NCI-H128 (cell line): ENCODE data around the gene RNF157.
"Not testable (repeated sequence)": the region's sequence is repeated elsewhere in the genome, so short reads cannot be mapped to it uniquely, and the experiment has no call there.

ENCODE experiments used
- DNase-seq: peaks from one replicate; lab custom pipeline; 2025; ENCODE audit not compliant: unreplicated experiment; lab: John Stamatoyannopoulos, UW

The RNF157 gene

DNA sequence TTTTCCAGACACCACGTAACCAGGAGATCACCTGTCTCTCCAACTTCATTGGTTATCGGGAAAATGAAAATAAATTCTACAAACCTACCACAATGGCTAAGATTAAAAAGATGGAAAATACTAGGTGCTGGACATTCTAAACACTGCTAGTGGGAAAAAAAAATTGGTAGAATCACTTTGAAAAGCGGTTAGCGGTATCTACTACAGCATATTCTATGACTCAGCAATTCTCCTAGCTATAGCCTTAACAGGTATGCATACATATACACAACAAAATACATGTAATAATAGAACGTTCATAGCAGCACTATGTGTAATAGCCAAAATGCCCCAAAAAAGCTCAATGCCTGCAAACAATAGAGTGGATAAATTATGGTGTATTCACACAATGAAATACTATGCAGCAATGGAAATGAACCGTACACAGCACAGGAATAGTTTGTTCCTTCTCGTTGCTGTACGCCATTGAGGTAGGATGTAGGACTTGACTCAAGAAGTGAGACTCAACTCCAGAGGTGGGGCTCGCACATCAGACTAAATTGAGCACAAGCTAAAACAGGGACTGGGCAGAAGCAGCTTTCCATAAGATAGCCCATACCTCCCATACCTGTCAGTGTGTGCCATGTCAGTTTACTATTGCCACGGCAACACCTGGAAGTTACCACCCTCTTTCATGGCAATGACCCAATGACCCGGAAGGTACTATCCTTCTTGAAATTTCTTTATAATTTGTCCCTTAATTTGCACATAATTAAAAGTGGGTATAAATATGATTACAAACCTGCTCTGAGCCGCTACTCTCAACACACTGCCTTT, 44.8 kb downstream of the RNF157 start:
- DNase-seq, result no peak

- no peak for DNase-seq
These were observed 46.7 kb downstream of the RNF157 start for GRCh38 chr17:76193591-76193990.

GRCh38 chr17:76191896-76192295, 48.4 kb downstream of the RNF157 start:
- DNase-seq, result no peak

- no peak for DNase-seq
These were observed 50.6 kb downstream of the RNF157 start for GRCh38 chr17:76189741-76190140.

- DNase-seq, result no peak
These were observed 51.0 kb downstream of the RNF157 start for GRCh38 chr17:76189247-76189646.

DNA sequence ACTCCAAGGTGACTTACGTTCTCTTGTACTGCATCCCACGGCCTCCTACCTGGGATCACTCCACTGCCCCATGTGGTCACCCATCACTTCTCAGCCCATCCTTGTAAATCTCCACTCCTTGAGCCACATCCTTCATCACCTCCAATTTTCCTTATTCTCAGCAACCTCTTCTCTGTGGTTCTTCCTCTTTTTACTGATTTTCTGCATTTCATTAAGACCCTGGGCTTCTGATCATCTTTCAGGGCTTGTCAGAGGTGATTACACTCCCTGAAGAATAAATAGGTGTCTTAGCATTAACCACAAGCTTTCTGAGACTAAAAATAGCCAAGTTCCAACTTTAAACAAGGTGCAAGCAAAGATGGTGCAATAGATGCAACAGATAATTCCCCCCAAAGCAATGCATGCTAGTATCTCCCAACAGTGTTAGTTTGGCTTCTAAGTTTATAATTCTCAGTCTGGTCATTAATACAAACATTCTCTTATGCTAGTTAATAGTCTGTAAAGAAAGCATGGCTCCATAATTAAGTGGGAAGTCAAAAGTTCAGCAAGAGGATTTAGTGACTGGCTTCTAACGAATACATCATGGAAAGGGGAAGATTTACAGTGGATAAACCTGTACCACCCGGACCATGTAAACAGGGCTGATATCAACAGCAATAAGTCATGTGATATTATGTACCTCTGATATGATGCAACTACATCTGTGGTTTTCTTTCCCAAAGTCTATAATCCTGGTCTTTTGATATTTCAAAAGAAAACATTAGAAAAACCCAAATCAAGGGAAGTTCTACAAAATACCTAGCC, 51.9 kb downstream of the RNF157 start:
- DNase-seq, result no peak

GRCh38 chr17:76186774-76187173, 53.5 kb downstream of the RNF157 start:
- not testable (repeated sequence) for DNase-seq

GRCh38 chr17:76184290-76184689, 56.0 kb downstream of the RNF157 start:
- no peak for DNase-seq

GRCh38 chr17:76182016-76182764, 58.1 kb downstream of the RNF157 start:
- DNase-seq, result peak; percentile 76

GRCh38 chr17:76179496-76180467, 60.5 kb downstream of the RNF157 start:
- DNase-seq, result no peak

- DNase-seq, result no peak
These were observed 62.2 kb downstream of the RNF157 start for GRCh38 chr17:76178124-76178523.

- no peak for DNase-seq
These were observed 63.4 kb downstream of the RNF157 start for GRCh38 chr17:76176701-76177574.

GRCh38 chr17:76174037-76174436, 66.3 kb downstream of the RNF157 start:
- no peak for DNase-seq

DNA sequence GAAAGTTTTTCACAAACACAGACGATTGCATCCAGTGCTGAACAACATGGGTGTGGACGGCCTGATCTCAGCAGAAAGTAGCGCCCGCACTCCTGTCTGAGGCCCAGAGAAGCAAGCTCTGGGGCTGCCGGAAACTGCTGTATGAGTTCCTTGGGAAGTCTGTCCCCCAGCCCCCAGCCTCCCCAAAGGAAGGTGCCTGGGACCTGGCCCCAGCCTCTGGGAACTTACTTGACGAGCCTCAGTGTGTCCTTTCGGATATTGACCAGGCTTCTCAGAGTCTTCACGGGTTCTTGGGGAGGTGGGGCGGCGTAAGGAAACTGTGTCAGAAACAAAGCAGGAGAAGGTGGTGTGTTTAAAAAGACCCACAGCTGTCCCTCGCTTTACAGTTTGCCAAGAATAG, 66.8 kb downstream of the RNF157 start:
- DNase-seq, result no peak

- no peak for DNase-seq
These were observed 68.6 kb downstream of the RNF157 start for GRCh38 chr17:76171706-76172105.

DNA sequence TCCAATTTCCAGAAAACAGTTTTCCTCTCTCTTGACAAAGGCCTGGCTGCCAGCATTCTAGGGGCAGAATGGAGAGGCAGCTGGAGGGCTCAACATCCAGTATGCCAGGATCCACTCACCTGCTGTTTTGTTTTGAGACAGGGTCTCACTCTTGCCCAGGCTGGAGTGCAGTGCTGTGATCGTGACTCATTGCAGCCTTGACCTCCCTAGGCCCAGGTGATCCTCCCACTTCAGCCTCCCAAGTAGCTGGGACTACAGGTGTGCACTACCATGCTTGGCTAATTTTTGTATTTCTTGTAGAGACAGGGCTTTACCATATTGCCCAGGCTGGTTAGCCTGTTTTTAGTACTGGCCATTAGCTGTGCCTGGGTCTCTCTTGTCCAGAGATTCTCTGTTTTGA, 70.2 kb downstream of the RNF157 start:
- DNase-seq, result no peak

- no peak for DNase-seq
These were observed 73.4 kb downstream of the RNF157 start for GRCh38 chr17:76166906-76167305.

GRCh38 chr17:76166168-76166567, 74.1 kb downstream of the RNF157 start:
- no peak for DNase-seq

DNA sequence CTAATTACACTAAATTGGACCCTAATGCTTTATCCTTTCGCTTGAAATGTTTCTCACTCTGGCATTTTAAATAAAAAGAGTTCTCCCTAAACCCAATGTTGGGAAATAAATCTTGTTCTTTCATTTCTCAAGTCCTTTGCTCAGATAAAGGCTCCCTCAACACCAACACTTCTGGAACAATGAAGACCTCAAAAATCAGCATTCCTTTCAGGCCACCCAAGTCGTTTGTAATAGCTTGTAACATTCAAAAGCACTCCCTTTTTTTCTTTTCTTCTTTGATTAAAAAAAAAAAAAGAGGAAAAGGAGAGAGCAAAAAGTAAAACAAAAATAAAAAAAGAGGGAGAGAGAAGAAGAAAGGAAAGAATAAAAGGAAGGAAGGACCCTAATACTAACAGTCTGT, 76.0 kb downstream of the RNF157 start:
- DNase-seq, result no peak
